AG09319 (cell line): ENCODE data around the gene HMGB3.

ENCODE experiments used
- DNase-seq: peaks from one replicate; pipeline ENCODE4 v3.0.0-alpha.2; 2010; ENCODE audit warnings: low read depth; ENCODE audit errors: extremely low read depth
- TF ChIP-seq, protein P1 (sequence below): IDR thresholded peaks from 2 replicates; pipeline ENCODE4 v1.5.1; 2011; ENCODE audit warnings: low read depth, mild to moderate bottlenecking, inconsistent platforms, low read length, moderate library complexity

Gene HMGB3

DNA sequence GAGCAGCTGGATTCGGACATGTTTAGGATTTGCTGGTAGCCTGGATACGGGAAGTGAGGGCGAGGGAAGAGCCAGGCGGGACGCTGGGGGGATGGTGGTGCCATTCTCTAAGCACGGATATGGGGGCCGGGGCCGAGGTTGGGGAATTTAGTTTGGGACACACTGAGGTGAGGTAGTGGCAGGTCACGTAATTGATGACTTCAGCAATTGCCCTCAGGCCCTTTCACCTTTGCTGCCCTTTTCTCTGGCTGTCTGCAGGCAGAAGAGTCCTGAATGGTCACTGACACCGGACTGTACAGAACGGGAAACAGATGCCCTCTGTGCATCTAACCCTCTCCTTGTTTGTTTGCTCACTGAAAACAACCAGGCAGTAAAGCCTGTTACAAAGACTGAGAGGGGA is 16.9 kb upstream of the HMGB3 start:
- TF ChIP-seq, protein P1, sequence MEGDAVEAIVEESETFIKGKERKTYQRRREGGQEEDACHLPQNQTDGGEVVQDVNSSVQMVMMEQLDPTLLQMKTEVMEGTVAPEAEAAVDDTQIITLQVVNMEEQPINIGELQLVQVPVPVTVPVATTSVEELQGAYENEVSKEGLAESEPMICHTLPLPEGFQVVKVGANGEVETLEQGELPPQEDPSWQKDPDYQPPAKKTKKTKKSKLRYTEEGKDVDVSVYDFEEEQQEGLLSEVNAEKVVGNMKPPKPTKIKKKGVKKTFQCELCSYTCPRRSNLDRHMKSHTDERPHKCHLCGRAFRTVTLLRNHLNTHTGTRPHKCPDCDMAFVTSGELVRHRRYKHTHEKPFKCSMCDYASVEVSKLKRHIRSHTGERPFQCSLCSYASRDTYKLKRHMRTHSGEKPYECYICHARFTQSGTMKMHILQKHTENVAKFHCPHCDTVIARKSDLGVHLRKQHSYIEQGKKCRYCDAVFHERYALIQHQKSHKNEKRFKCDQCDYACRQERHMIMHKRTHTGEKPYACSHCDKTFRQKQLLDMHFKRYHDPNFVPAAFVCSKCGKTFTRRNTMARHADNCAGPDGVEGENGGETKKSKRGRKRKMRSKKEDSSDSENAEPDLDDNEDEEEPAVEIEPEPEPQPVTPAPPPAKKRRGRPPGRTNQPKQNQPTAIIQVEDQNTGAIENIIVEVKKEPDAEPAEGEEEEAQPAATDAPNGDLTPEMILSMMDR: no peak
- no peak for DNase-seq

DNA sequence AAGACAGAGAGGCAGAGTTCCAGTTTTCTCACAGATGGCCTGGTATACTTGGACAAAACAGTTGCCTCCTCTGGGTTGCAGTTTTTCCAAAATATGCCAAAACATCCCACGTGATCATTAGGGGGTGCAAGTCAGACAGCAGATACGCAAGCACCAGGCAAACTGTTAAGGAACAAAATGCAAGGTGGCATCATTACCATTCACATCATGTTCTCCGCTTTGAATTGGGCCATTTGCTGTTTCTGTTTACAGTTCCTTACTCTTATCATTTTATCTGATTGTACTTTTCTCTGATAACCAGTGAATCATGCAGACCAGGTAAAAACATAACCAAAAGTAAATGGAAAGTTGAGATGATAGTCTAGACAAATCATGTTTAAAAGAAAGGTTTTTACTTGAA is 16.4 kb upstream of the HMGB3 start:
- TF ChIP-seq, protein P1: no peak
- no peak for DNase-seq

DNA sequence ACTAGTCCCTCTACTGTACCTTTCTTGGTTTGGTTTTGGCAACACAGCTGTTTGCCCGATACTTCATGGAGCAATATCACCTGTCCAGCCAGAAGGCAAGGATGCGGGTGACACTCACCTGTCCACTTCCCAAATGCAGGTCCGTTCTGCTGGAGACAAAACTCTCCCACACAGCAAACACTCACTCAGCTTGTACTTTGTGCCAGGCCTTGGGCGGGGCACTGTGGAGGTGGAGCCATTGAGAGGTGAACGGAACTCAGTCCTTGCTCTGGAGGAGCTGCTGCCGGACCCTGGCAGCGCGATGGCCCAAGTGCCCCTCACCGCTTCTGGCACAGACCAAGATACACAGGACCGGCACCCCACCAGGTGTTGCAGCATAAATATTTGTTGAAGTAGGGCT is 15.3 kb upstream of the HMGB3 start:
- TF ChIP-seq, protein P1: no peak

DNA sequence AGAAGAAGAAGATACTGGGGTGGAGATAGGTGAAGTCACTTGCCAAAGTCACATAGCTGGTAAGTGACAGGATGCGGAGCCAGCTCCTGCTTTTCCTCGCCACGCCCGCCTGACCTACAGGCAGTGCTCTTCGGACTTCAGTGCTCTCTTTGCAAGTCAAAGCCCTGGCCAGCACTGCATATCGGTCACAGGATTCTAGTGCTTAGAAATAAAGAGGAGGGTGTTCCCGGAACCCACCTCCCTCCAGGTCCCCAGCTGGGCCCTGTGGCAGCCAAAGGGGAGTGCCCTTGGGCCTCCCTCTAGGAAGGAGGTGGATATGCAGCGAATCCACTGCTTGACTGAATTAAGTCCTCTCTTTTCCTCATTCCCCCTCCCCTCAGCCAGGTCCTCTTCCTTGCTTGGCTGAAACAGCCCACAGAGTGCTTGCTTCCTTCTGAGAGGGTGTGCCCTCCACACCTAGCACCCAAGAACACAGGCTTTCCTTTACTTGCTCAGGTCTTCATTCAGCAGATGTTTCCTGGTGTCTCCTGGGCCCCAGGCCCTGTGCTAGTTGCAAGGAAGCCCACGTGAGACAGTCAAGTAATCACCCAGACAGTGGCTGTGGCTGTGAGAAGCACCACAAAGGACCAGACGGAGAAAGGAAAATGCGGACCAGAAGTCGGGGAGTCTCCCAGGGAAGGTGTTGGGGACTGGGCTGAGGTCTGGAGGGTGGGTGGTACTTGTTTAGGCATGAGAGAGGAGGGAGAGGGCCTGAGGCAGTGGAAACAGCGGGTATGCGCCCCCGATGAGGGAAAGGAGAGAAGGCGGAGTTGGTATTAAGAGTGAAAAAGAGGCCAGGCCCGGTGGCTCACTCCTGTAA is 14.0 kb upstream of the HMGB3 start:
- TF ChIP-seq, protein P1: no peak
- no peak for DNase-seq

More for the DNA sequence above, 15.3 kb upstream of the HMGB3 start:
- DNase-seq: no peak

DNA sequence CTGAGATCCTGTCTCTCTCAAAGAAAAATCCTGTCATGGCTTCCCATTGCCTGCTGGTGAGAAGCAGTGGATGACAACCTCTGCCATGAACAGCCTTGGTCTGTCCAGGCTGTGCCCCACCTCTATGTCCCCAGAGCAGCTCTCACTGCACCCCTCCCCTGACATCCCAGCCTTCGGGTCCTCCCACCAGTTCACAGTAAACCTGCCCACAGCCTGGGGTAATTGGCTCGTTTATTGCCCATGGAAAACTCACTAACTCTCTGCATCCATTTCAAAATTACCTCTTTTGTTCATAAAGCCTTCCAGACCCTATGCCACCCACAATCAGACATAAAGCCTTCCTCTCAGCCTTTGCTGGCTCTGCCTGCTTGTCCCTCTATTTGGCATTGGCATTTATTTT is 10.7 kb upstream of the HMGB3 start:
- TF ChIP-seq, protein P1: no peak
- DNase-seq: no peak

DNA sequence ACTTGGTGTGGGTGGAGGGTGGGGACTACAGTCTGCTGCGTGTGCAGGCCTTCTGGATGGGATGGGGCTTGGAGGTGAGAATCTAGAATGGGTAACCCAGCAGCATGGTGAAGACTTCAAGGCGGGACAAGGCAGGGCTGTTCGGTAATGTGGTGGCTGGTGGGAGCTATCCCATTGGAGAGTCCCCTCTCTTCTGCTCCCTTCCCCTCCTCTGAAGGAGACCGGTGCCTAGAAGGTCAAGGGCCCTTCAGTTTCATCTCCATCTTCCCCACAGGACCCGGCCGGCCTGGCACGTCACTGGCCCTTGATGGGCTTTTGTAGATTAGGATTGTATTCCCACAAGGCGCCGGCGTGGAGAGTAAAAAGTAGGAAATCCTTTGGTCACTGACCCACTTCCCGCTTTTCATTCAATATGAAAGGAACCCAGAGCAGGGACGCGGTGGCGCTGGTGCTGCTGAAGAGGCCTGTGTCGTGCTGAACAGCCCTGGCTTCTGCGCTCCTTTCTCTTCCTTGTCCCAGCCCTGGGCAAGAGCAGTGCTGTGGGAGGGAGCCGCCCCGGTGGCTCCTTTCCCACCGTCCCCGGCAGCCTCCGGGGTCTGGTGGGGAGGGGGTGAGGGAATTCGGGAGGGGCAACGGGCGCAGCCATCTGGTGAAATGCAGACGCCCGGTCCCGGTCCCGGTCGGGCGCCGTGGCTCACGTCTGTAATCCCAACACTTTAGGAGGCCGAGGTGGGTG is 7.3 kb upstream of the HMGB3 start:
- no peak for DNase-seq
- TF ChIP-seq, protein P1: no peak
